Measurements from ENCODE around the gene TMEM184B.

- TF ChIP-seq CTCF (IDR thresholded peaks at IDR 0.05) (no peak), POLR2AphosphoS5 (IDR thresholded peaks at IDR 0.05) (no peak)
Observed at GRCh38 chr22:38300946-38301345, 28.1 kb upstream of the TMEM184B start.
